HepG2 (cell line): ENCODE measurements around the gene MLST8. TPM values are rescaled to one million over a fixed set of nuclear protein-coding genes. Genes with fewer than 3 reads are reported as not detected.

Experiments
- ARID3A ChIP-seq: IDR thresholded peaks from 2 replicates; pipeline ENCODE4 v1.6.1; 2012; ENCODE audit warnings: low read depth, low read length, improper control_type of control experiment
- ERF ChIP-seq: IDR thresholded peaks from 2 replicates; pipeline ENCODE4 v1.6.1; 2018; ENCODE audit warnings: missing biosample characterization, missing genetic modification reagents
- GABPA ChIP-seq, 2 experiments: IDR thresholded peaks; 2 replicates each; pipeline ENCODE4 v1.6.1; 2011 to 2016; ENCODE audit warnings: low read depth in 2 of 2, low read length in 1 of 2, missing biosample characterization in 1 of 2, missing genetic modification characterization in 1 of 2
- GABPB1 ChIP-seq: IDR thresholded peaks from 2 replicates; pipeline ENCODE4 v1.6.1; 2016; ENCODE audit warnings: mild to moderate bottlenecking, missing genetic modification reagents, moderate library complexity, missing compliant biosample characterization
- HCFC1 ChIP-seq: fragments of 150-350 bp; IDR thresholded peaks from 2 replicates; pipeline ENCODE4 v1.6.1; 2014; ENCODE audit warnings: low read depth, low read length
- HDAC1 ChIP-seq: sonication (generic); formaldehyde crosslinking; IDR thresholded peaks from 2 replicates; pipeline ENCODE4 v1.5.1; 2020; ENCODE audit warnings: mild to moderate bottlenecking, missing genetic modification reagents
- HIVEP1 ChIP-seq: sonication (generic); formaldehyde crosslinking; IDR thresholded peaks from 2 replicates; pipeline ENCODE4 v1.4.0; 2020; ENCODE audit warnings: mild to moderate bottlenecking, missing genetic modification reagents
- HNF4A ChIP-seq: sonication (generic); formaldehyde crosslinking; IDR thresholded peaks from 2 replicates; pipeline ENCODE4 v1.4.0; 2020; ENCODE audit warnings: missing genetic modification reagents
- HOXA3 ChIP-seq: sonication (generic); formaldehyde crosslinking; IDR thresholded peaks from 2 replicates; pipeline ENCODE4 v1.5.0; 2020; ENCODE audit warnings: missing genetic modification reagents
- KDM4B ChIP-seq: sonication (generic); formaldehyde crosslinking; IDR thresholded peaks from 2 replicates; pipeline ENCODE4 v1.4.0; 2020; ENCODE audit warnings: missing genetic modification reagents
- MZF1 ChIP-seq: sonication (generic); formaldehyde crosslinking; IDR thresholded peaks from 2 replicates; pipeline ENCODE4 v1.8.1; 2023; ENCODE audit warnings: mild to moderate bottlenecking, missing genetic modification reagents, borderline replicate concordance
- RBM39 ChIP-seq: fragments of 200-400 bp; formaldehyde crosslinking; IDR thresholded peaks from one replicate; pipeline ENCODE4 v1.6.1; 2018; ENCODE audit warnings: antibody characterized with exemption, mild to moderate bottlenecking, low read depth, low read length; ENCODE audit not compliant: poor library complexity, severe bottlenecking
- REL ChIP-seq: sonication (generic); formaldehyde crosslinking; conservative IDR thresholded peaks from 2 replicates; pipeline ENCODE4 v1.8.0; 2022; ENCODE audit warnings: mild to moderate bottlenecking, missing genetic modification reagents, moderate library complexity
- STAT6 ChIP-seq: sonication (generic); formaldehyde crosslinking; IDR thresholded peaks from 2 replicates; pipeline ENCODE4 v1.4.0; 2020; ENCODE audit warnings: missing genetic modification reagents, mild to moderate bottlenecking, borderline replicate concordance
- ZFP36L2 ChIP-seq: sonication (generic); formaldehyde crosslinking; IDR thresholded peaks from 2 replicates; pipeline ENCODE4 v1.4.0; 2020; ENCODE audit warnings: missing genetic modification reagents
- ZNF10 ChIP-seq: sonication (generic); formaldehyde crosslinking; IDR thresholded peaks from 2 replicates; pipeline ENCODE4 v1.4.0; 2020; ENCODE audit warnings: mild to moderate bottlenecking, low read depth, missing genetic modification reagents, borderline replicate concordance
- ZNF138 ChIP-seq: sonication (generic); formaldehyde crosslinking; IDR thresholded peaks from 2 replicates; pipeline ENCODE4 v1.5.0; 2020; ENCODE audit warnings: mild to moderate bottlenecking, low read depth, missing genetic modification reagents
- ZNF33B ChIP-seq: sonication (generic); formaldehyde crosslinking; IDR thresholded peaks from 2 replicates; pipeline ENCODE4 v1.5.1; 2020; ENCODE audit warnings: mild to moderate bottlenecking, missing genetic modification reagents
- ZNF768 ChIP-seq: sonication (generic); formaldehyde crosslinking; IDR thresholded peaks from 2 replicates; pipeline ENCODE4 v1.4.0; 2020; ENCODE audit warnings: missing genetic modification reagents
- polyA plus RNA-seq, 8 experiments: library from polyadenylated mRNA; depleted of rRNA in 3 of 8; stranded (reverse) in 7 of 8; unstranded in 1 of 8; fragments of >200 nt; fragmentation: Illumina TruSeq in 4 of 8; extraction: Trizol in 4 of 8; gene quantifications; 2 replicates each; pipeline versions ENCODE4 v1.2.1 to v1.2.3, GENCODE V29; 2011 to 2016; ENCODE audit warnings: low read depth in 4 of 8, missing spikeins in 1 of 8, mixed read lengths in 1 of 8; ENCODE audit not compliant: insufficient read depth in 1 of 8
- total RNA-seq, 5 experiments: library from RNA; depleted of rRNA; stranded (reverse); fragments of >200 nt; fragmentation: Illumina TruSeq; extraction: Trizol; gene quantifications; 2 replicates each; pipeline ENCODE4 v1.2.3, GENCODE V29; 2016; ENCODE audit warnings: low read depth in 1 of 5
- TF ChIP-seq, protein P1 (sequence below): sonication (generic); formaldehyde crosslinking; IDR thresholded peaks from 2 replicates; pipeline ENCODE4 v1.5.0; 2020; ENCODE audit warnings: missing genetic modification reagents
- TF ChIP-seq, protein P2 (sequence below): sonication (generic); formaldehyde crosslinking; IDR thresholded peaks from 2 replicates; pipeline ENCODE4 v1.4.0; 2020; ENCODE audit warnings: missing genetic modification reagents, borderline replicate concordance

MLST8 gene
- total and polyA plus RNA-seq, 2 of the 13 experiments (the other 11 are each of a cell fraction or from before 2014, with no cell fraction given) = 30.8 to 72.7 TPM

GRCh38 chr16:2205104-2205966 lies at the start of gene MLST8 (continued):
- TF ChIP-seq HCFC1 (peak; percentile 61; the same call in 1 of the 2 replicates), HNF4A (CRISPR knock-in tag) (no peak), GABPB1 (peak; percentile 85), ZNF768 (CRISPR knock-in tag) (peak; percentile 77; the same call in 1 of the 2 replicates), HOXA3 (CRISPR knock-in tag) (peak; percentile 49), GABPA (IDR thresholded peaks at IDR 0.05; ENCODE audit: low read depth, low read length) (no peak), GABPA (CRISPR knock-in tag; IDR thresholded peaks at IDR 0.05; ENCODE audit: low read depth) (no peak), RBM39 (no peak), HIVEP1 (peak; percentile 74), ZNF33B (CRISPR knock-in tag) (no peak; the same call in 1 of the 2 replicates), MZF1 (CRISPR knock-in tag) (no peak), ZNF10 (CRISPR knock-in tag) (no peak), STAT6 (CRISPR knock-in tag) (no peak), HDAC1 (CRISPR knock-in tag) (peak; percentile 27), KDM4B (peak; percentile 63; the same call in 1 of the 2 replicates), ARID3A (no peak), ZNF138 (CRISPR knock-in tag) (0 out of 2 replicates have a peak, but pooled peaks have one; percentile 15), ZFP36L2 (CRISPR knock-in tag) (no peak), ERF (CRISPR knock-in tag) (peak; percentile 78; the same call in 1 of the 2 replicates), REL (CRISPR knock-in tag) (0 out of 2 replicates have a peak, but pooled peaks have one; percentile 27)
- TF ChIP-seq, protein P1, sequence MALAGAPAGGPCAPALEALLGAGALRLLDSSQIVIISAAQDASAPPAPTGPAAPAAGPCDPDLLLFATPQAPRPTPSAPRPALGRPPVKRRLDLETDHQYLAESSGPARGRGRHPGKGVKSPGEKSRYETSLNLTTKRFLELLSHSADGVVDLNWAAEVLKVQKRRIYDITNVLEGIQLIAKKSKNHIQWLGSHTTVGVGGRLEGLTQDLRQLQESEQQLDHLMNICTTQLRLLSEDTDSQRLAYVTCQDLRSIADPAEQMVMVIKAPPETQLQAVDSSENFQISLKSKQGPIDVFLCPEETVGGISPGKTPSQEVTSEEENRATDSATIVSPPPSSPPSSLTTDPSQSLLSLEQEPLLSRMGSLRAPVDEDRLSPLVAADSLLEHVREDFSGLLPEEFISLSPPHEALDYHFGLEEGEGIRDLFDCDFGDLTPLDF = 0 out of 2 replicates have a peak, but pooled peaks have one; percentile 8
- TF ChIP-seq, protein P2, sequence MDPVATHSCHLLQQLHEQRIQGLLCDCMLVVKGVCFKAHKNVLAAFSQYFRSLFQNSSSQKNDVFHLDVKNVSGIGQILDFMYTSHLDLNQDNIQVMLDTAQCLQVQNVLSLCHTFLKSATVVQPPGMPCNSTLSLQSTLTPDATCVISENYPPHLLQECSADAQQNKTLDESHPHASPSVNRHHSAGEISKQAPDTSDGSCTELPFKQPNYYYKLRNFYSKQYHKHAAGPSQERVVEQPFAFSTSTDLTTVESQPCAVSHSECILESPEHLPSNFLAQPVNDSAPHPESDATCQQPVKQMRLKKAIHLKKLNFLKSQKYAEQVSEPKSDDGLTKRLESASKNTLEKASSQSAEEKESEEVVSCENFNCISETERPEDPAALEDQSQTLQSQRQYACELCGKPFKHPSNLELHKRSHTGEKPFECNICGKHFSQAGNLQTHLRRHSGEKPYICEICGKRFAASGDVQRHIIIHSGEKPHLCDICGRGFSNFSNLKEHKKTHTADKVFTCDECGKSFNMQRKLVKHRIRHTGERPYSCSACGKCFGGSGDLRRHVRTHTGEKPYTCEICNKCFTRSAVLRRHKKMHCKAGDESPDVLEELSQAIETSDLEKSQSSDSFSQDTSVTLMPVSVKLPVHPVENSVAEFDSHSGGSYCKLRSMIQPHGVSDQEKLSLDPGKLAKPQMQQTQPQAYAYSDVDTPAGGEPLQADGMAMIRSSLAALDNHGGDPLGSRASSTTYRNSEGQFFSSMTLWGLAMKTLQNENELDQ (CRISPR knock-in tag) = 0 out of 2 replicates have a peak, but pooled peaks have one; percentile 44
